Measurements from ENCODE around the gene GLT8D1.

GRCh38 chr3:52721002-52721729 is 15.6 kb upstream of the GLT8D1 start:
- TF ChIP-seq CTCF (IDR thresholded peaks at IDR 0.05) (no peak), POLR2A (IDR thresholded peaks at IDR 0.05) (no peak)

All from right lobe of liver (tissue), 4 donors.